Cerebellar nuclear complex (tissue), 1 donor: ENCODE results near the gene BRCA1.
A peak's percentile ranks its signal among the peaks of the same experiment; 100 is the strongest.
"Not testable (repeated sequence)": the region's sequence is repeated elsewhere in the genome, so short reads cannot be mapped to it uniquely, and the experiment has no call there.

Experiments used
- DNase-seq, 2 experiments: peaks; one replicate each; lab custom pipeline; 2025; lab: John Stamatoyannopoulos, UW

The BRCA1 gene

DNA sequence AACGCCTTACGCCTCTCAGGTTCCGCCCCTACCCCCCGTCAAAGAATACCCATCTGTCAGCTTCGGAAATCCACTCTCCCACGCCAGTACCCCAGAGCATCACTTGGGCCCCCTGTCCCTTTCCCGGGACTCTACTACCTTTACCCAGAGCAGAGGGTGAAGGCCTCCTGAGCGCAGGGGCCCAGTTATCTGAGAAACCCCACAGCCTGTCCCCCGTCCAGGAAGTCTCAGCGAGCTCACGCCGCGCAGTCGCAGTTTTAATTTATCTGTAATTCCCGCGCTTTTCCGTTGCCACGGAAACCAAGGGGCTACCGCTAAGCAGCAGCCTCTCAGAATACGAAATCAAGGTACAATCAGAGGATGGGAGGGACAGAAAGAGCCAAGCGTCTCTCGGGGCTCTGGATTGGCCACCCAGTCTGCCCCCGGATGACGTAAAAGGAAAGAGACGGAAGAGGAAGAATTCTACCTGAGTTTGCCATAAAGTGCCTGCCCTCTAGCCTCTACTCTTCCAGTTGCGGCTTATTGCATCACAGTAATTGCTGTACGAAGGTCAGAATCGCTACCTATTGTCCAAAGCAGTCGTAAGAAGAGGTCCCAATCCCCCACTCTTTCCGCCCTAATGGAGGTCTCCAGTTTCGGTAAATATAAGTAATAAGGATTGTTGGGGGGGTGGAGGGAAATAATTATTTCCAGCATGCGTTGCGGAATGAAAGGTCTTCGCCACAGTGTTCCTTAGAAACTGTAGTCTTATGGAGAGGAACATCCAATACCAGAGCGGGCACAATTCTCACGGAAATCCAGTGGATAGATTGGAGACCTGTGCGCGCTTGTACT lies at the start of gene BRCA1:
Gene BRCA1, minus strand, starts transcription at position 232 of the 834 bp plus-strand sequence. CDS start 1,268 bp downstream, outside the sequence.
- peak; percentile 87 to 97 for DNase-seq

DNA sequence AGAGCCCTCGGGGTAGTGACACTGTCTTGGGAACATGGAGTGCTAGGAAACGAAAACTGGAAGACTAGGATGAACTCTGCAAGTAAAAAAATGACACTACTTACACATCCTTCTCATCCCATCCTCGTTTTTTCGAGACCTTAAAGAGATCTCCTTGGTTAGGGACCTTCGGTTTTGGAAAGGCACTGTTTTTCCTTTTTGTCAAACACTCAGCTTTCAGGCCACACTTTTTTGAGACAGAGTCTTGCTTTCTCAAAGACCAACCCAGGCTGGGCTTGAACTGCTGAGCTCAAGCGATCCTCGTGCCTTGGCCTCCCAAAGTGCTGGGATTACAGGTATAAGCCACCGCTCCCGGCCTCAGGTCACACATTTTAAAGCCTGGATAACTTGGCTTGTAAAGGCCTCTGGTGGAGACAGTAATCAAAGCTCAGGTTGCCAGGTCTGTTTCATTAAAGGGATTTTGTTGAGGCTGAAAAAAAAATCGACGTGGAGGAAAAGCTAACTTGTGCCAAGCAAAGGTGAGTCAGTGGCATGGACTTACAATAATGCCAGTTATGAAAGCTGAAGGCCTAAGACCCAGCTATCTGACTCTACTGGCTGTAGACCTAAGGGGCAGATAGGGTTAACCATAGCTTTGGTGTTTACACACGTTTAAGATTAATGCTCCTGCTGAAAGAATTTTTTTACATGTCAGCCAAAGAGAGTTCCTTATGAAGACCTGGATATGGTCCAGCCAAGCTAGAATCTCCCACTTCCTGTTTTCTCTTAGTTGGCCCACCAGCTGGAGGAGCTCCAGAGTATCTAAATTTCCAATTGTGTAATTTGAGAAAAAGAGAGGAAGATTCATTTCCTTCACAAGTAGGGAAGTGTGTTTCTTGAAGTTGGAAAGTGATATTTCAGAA lies 46.7 kb upstream of the BRCA1 start:
- DNase-seq, result no peak

DNA sequence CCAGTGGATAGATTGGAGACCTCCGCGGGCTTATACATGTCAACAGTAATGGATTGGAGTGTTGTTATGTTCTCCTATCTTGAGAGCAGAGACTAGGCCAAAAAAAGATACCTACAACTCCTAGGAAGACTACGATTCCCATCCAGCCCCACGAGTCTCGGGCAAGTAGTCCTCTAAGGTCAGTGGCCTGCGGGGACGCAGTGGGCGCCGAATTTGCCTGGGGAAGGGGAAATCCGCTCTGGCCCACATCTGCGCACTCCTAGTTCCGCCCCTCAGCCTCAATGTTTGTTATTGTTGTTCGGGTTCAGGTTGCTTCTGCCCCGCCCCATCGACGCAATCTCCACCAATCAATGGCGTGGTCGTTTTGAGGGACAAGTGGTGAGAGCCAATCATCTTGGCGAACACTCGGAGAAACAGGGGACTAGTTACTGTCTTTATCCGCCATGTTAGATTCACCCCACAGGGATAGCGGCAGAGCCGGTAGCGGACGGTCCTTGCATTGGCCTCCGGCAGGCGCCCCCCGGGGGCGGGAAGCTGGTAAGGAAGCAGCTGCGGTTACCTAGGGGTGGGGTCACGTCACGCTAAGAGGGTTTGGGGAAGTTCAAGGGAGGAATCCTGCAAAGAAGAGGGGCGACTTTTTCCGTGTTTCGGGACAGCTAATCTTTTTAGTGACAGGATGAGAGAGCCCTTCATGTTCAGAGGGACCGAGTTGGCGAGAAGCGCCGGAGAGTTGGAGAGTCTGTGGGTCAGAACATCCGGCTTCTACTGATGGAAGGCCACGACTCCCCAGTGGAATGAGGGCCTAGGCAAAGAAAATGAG lies 45.8 kb upstream of the BRCA1 start, which contains the start of gene NBR1:
Gene NBR1, plus strand, starts transcription at position 449 of the 820 bp plus-strand sequence. CDS start 4,586 bp downstream, outside the sequence.
- peak; percentile 84 to 97 for DNase-seq

DNA sequence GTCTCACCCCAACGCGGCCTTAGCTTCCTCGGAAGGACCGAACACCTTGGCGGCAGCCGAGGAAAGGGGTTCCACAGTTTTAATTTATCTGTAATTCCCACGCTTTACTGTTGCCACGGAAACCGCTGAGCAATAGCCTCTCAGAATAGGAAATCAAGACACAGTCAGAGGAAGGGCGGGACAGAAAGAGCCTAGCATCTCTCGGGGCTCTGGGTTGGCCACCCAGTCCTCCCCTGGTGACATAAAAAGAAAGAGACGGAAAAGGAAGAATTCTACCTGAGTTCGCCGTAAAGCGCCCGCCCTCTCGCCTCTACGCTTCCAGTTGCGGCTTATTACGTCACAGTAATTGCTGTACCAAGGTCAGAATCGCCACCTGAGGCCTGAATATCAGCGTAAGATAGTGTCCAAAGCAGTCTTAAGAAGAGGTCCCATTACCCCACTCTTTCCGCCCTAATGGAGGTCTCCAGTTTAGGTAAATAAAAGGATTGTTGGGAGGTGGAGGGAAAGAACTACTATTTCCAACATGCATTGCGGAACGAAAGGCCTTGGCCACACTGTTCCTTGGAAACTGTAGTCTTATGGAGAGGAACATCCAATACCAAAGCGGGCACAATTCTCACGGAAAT lies 45.1 kb upstream of the BRCA1 start:
- peak; percentile 84 to 88 for DNase-seq

DNA sequence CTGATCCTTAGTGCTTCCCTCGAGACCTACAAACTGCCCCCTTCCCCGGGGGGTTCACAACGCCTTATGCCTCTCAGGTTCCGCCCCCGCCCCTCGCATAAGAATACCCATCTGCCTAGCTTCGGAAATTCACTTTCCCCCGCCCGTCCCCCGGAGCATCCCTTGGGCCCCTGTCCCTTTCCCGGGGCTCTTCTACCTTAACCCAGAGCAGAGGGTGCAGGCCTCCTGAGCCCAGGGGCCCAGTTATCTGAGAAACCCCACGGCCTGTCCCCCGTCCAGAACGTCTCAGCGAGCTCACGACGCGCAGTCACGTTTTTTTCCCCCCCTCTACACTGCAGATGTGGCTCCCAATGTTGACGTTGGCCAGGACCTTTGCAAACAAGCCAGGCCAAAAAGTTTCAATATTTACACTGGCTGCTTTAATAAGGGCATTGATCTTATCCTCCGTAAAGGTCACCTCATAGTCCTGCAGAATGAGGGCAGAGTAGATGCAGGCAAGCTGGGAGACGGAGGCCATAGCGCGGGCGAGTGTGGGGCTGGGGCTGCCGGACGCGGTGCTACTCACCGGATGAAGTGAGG lies 44.5 kb upstream of the BRCA1 start:
- peak in 1 of 2 experiments; percentile 3 for DNase-seq

DNA sequence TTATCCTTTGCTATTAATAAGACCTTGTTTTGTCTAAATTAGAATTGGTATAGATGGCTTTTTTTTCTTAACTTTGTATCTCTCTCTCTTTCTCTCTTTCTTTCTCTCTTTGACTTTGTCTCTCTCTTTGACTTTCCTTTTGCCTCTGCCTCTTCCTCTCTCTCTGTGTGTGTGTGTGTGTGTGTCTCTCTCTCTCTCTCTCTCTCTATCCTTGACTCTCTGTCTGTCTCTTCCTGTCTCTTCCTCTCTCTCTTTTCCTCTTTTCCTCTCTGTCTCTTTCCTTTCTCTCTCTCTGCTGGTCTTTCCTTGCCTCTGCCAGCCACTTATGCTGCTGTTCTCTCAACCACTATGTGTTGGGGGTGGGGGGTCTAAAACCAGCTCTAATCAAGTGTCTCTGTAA lies 40.8 kb upstream of the BRCA1 start:
- DNase-seq, result not testable (repeated sequence)

DNA sequence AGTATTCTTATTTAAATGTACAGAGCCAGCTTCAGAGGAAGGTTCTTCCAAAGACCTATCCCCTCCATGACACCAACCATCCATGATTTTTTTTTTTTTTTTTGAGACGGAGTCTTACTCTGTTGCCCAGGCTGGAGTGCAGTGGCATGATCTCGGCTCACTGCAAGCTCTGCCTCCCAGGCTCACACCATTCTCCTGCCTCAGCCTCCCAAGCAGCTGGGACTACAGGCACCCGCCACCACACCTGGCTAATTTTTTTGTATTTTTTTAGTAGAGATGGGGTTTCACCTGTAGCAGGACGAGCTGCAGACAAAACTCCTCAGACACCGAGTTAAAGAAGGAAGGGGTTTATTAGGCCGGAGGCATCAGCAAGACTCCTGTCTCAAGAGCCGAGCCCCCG lies 34.8 kb upstream of the BRCA1 start:
- not testable (repeated sequence) for DNase-seq

DNA sequence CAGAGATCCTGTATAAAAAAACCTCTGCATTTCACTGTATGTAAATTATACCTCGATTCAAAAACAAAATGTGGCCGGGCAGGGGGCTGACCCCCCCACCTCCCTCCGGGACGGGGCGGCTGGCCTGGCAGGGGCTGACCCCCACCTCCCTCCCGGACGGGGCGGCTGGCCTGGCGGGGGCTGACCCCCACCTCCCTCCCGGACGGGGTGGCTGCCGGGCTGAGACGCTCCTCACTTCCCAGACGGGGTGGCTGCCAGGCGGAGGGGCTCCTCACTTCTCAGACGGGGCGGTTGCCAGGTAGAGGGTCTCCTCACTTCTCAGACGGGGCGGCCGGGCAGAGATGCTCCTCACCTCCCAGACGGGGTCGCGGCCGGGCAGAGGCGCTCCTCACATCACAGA lies 34.1 kb upstream of the BRCA1 start:
- DNase-seq, result not testable (repeated sequence)

DNA sequence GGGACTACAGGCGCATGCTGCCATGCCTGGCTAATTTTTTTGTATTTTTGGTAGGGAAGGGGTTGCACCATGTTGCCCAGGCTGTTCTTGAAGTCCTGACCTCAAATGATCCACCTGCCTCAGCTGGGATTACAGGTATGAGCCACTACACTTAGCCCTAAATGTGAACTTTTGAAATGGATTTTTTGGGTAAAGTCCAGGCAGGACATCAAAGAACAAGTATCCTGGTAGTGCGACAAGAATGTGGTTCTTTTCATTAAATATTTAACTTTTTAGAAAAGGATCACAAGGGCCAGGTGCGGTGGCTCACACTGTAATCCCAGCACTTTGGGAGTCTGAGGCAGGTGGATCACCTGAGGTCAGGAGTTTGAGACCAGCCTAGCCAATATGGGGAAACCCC lies 30.5 kb upstream of the BRCA1 start:
- no peak for DNase-seq

DNA sequence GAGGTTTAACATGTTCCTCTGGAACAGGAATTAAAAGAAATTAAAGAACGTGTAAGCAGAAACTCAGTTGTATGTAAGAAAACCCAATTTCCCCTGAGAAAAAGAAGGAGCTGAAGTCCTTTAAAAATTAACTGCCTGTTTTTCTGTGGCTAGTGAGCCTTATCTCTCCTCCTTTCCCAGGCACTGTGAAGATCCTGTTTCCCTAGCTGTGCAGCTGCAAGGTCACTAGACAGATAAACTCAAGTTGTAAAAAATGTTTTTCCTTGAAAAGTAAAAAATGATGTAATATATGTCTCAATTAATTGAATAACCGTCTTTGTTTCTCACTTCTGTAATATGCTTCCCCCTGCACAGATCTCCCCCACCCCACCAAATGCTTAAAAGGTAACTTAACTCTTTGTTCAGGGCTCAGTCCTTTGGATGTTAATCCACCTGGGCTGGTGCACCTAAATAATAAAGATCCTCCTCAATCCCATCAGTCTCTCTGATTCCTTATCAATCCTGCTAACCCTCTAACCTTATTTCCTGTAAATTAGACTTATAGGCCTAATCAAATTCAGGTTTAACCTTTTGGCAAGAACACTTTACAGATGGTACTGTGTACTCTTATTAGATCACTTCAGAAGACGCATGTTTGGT lies 28.2 kb upstream of the BRCA1 start:
- DNase-seq, result not testable (repeated sequence)

DNA sequence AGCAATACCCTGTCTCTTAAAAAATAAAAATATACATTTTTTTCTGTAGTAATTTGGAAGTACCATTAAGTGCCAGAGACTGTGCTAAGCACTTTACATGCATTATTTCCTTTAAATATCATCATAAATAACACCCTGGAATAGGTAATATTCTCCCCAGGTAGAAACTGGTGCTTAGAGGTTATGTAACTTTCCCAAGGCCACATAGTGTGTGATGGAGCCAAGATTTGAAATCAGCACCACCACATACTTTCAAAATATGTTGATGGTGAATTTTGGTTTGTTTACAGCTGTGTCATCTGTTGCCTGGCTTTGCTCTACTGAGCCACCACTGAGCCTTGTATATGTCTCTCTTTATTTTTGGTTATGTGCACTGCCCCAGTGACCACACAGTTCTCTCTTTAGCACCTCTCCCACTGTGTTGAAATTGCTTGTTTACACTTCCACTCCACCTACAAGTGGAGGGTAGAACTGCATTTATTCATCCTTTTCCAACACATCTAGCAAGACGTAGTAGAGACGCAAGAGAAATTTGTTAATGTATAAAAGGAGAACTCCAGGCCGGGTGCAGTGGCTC lies 26.8 kb upstream of the BRCA1 start:
- DNase-seq, result no peak

DNA sequence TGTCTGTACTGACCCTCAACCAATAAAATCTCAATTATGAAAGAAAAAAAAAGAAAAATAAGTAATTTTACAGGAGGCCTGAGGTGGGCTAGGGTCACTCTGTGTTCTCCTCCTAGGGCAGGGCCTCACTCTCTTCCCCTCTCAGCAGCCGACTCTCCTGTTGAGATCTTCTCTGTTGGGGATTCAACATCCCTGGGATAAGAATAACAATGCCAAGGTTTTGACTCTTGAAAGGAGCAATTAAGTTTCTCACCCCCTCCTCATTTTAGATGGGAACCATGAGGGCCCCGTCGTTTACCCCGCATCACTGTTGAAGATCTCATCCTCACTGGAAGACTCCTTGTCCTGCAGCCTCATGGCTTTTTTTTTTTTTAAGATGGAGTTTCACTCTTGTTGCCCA lies 21.5 kb upstream of the BRCA1 start:
- no peak for DNase-seq

DNA sequence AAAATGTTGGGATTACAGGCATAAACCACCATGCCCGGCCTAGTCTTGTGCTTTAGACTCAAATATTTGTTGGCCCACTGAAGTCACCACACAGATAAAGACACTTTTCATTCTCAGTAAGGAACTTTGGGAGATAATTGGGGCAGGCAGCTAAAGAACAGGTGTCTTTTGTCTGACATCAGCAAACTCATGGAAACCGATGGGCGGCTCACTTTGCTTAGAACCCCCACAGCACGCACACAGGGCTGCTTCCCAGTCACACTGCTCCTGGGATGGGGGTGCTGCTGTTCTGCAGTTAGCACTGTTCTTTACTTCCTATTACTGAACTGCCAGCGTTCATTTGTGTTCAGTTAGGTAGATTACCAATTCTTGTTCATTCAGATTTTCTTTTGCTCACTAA lies 18.0 kb upstream of the BRCA1 start:
- DNase-seq, result no peak

DNA sequence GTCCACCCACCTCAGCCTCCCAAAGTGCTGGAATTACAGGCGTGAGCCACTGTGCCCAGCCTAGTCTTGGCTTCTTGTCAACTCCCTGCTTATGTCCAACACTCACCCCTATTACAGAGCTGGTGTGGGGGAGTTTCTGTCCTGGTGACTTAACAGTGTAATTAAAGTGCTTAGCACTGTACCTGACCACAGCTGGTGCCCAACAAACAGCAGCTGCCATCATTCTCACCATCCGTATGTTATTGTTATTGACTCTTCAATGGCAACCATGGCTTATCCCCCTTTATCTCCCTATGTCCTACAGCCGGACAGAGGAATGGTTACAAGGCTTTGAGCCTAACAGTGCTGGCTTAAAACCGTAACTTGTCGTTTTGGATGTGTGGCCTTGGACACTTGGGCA lies 17.0 kb upstream of the BRCA1 start:
- no peak for DNase-seq

DNA sequence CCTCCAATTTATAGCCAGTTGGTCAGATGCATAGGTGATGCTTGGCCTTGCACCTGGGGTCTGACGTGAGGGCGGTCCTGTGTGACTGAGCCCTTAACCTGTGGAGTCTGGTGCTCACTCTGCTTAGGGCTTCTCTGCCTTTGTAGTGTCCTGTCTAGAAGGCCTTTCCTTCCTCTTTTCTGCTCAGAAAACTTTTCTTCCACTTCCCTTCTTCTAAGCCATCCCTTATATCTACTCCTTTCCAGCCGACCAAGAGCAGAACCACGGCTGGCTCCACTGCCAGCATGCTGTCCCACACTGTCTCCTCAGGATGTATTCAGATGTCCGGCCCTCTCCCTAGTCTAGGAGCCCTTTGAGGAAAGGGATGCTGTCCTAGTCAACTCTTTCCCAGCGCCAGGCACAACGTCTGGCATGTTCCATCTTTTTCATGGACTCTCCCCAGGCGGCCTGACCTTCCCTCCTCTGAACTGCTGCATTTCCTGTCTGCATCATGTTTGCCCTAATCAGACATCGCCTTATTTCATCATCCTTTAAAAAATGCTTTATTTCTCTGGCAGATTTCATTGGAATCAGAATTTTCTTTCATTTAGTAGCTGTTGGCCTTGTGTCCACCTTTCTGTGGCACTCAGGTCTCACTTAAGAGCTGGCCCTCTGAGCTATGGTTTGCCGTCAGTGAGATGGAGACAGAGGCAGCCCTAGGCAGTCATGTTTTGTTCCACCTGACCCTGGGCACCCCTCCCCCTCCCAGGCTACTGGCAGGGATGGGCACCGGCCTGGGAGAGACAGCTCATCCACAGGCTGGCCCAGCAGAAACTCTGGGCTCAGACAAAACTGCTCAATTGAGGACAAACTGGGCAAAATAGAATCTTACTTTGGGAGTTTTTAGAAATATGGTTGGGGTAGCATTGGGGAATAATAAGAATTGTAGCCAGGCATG lies 15.5 kb upstream of the BRCA1 start:
- no peak for DNase-seq

DNA sequence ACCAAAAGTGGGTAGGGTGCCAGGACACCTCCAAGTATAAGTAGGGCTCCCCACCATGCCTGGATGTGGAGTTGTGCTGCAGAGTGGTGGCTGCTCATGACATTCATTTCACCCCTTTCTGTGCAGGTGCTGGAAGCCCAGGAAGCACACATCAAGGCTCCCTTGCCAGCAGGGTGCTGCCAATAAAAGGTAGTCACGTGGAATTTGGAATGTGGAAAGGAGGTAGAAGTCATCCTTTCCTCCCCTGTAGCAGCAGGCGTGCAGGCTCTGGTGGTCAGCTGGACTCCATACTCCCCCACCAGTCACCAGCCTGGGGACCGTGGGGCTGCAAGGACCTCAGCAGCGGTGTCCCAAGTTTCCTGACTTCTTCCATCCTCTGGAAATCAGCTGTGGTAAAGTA lies 13.4 kb upstream of the BRCA1 start:
- not testable (repeated sequence) for DNase-seq

DNA sequence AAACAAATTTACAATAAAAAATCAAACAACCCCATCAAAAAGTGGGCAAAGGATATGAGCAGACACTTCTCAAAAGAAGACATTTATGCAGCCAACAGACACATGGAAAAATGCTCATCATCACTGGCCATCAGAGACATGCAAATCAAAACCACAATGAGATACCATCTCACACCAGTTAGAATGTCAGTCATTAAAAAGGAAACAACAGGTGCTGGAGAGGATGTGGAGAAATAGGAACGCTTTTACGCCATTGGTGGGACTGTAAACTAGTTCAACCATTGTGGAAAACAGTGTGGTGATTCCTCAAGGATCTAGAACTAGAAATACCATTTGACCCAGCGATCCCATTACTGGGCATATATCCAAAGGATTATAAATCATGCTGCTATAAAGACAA lies 11.4 kb upstream of the BRCA1 start:
- not testable (repeated sequence) for DNase-seq

DNA sequence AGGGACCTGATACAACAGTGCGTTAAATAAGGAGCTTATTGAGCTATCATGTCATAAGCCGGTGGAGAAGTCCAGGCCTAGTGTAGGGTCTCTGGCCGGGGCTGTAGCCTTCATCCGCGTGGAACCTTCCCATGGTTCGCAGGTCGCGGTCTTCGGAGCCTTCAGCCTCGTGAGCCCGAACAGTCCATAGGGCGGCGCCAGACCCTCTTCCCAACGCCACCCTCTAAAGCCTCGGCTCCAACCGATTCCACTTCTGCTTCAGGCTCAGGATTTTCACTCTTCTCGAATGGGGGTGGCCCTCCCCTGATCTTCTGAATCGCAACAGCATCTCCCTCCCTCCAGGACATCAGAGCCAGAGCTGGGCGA lies 10.3 kb upstream of the BRCA1 start:
- DNase-seq, result no peak
